ENCODE measurements around the gene OSMR.

OSMR gene

GRCh38 chr5:38931731-38932130 is 85.9 kb downstream of the OSMR start:
- no peak for DNase-seq

- DNase-seq = no peak
These were observed 87.1 kb downstream of the OSMR start for GRCh38 chr5:38932854-38933408.

GRCh38 chr5:38935437-38935836 is 89.6 kb downstream of the OSMR start:
- no peak for DNase-seq

- no peak for DNase-seq
These were observed 90.5 kb downstream of the OSMR start for GRCh38 chr5:38936269-38936668.

DNA sequence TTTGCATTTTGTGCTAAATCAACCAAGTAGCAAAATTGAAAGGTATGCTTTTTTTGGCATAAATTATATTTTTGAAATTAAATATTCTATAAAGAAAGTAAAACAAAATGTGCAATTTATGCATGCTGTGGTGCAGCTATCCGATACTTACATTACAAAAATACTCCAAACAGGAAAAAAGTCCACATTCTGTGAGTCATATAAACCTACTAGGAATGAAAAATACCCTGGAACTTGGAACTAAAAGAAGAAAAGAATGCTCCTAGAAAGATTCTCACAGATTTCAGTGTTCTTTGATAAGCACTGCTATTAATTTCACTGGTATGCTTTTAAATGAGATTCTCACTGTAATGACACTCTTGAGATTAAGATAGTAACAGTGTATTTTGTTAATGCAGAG is 92.6 kb downstream of the OSMR start:
- no peak for DNase-seq

DNA sequence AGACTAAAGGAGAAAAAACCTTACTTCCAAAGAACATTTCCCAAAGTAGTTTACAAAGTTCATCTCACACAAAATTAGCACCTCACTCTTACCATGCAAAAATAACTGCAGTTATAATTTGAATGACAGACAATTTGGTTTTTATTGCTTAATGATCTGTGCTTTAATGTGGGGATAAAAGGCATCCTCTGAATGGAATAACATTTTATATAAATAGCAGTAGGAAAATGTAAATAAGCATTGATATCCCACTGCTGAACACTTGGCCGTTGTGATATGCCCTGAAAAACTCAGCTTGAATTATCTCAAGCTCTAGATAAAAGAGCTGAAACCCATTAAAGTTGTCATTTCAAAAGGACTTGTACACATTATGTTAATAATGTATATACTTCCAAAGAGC is 93.2 kb downstream of the OSMR start:
- no peak for DNase-seq

GRCh38 chr5:38940230-38940858 is 94.5 kb downstream of the OSMR start:
- no peak for DNase-seq

- no peak for DNase-seq
These were observed 96.1 kb downstream of the OSMR start for GRCh38 chr5:38941912-38942311.

- no peak for DNase-seq
These were observed 98.5 kb downstream of the OSMR start for GRCh38 chr5:38944282-38944681.

DNA sequence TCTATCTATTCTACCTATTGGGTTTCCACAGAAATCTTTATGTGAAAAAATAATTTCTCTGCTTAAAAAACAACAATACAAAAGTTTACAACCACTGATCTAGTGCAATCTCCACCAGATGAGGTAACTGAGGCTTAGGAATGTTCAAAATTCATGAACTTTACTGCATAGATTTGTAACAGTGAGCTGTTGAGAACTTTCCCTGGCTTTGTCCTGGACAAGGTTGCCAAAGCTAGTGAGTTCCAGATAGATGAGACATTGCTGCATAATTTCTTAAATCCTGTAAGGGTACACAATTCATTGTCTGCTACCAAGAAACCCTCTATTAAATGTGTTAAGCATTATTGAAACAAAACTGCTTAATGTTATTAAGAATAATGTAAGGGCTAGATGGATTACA is 102.7 kb downstream of the OSMR start:
- DNase-seq = no peak

- no peak for DNase-seq
These were observed 107.7 kb downstream of the OSMR start for GRCh38 chr5:38953426-38954012.

DNA sequence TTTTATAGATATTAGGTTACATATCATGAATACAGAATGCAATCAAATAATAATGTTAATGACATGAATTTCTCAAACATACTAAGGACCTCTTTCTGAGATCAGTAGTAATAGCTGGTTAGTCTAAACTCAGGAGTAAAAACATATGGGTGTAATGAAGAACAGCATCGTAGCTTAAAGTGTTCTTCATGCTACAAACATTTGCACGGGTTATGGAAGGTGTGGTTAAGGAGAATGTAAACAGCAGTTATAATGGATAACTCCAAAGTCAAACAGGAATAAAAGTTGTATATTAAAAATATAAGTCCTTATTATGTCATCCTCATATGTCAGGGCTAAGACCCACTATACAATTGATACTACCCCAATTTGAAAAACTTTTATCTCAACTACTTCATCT is 115.9 kb downstream of the OSMR start:
- no peak for DNase-seq

DNA sequence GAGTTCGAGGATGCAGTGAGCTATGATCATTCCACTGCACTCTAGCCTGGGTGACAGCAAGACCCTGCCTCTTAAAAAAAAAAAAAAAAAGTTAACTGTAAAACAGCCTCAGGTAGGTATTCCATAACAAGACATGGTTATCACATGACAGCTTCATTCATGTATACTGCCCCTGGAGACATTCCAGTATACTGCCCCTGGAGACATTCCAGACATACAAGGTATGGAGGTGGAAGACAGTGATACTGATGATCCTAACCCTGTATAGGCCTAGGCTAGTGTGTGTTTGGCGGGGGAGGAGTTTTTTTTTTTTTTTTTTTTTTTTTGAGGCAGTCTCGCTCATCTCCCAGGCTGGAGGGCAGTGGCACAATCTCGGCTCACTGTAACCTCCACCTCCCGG is 122.9 kb downstream of the OSMR start:
- no peak for DNase-seq

DNA sequence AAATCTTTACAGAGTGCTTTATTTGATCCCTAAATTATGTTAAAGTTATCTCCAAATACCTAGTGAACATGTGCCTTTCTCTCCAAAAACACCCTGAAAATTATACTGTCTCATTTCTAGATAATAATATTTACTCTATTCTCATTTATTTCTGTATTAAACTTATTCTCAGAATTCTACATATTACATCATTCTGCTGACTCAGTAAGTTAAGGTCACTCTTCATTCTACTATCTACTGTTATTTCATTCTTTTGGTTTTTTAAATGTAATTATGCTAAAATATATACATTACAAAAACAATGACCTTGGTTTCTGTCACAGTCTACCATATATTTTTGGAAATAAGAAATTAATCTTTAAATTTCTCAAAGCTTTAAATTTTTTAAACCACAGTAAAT is 132.2 kb downstream of the OSMR start:
- no peak for DNase-seq

GRCh38 chr5:38979535-38979934 is 133.7 kb downstream of the OSMR start:
- no peak for DNase-seq
